Measurements from ENCODE around the gene PRMT7. TPM values are rescaled to one million over a fixed set of nuclear protein-coding genes. Genes with fewer than 3 reads are reported as not detected.

Gene PRMT7
- total RNA-seq, 1 experiment from 2014 or later = 46.4 TPM

DNA sequence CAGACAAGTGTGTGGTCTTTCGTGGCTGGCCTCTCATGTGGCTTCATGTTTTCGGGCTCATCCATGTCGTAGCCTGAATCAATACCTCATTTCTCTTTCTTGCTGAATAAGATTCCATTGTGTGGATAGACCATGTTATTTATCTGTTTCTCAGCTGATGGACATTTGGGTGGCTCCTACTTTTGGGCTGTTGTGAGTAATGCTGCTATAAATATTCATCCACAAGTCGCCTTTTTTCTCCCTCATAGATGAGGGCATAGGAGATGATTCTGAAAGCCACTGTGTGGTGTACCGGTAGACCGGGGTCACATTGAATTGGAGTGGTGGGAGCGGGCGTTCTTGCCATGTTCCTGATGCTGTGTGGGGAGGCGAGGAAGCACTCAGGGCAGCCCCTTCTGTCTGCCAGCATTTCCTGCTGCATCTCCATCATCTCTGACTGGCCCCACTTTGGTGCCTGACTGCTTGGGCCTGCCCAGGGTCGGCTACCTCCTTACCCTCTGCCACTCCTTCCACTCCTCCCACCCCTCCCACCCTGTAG lies 40.1 kb downstream of the PRMT7 start:
- no peak overlapping the region for H2AFZ ChIP-seq (ENCODE audit: low read length)
- H3K4me1 ChIP-seq (ENCODE audit: insufficient read depth, low read length) = no peaks in the 10 kb centered on the region
- no peak for ATAC-seq
- H3K27ac ChIP-seq (ENCODE audit: low read length) = no peak overlapping the region
- H3K4me3 ChIP-seq (ENCODE audit: low read length) = no peak overlapping the region
- BruUV-seq (replicated peaks) = no TSS peak
- no peak for DNase-seq
- no peaks in the 10 kb centered on the region for H3K27me3 ChIP-seq (ENCODE audit: low read length)
- H3F3A ChIP-seq (ENCODE audit: low read length, unreplicated experiment) = no peaks in the 10 kb centered on the region
- CTCF ChIA-PET = no interaction called here
- no peaks in the 10 kb centered on the region for H4K20me1 ChIP-seq (ENCODE audit: low read length)
- intact Hi-C loops (cut with micrococcal nuclease) = no loop called here
- H3K9me2 ChIP-seq (replicated peaks; ENCODE audit: low read length) = no peaks in the 10 kb centered on the region
- no peak overlapping the region for H3K9ac ChIP-seq (ENCODE audit: low read length)
- H3K4me2 ChIP-seq (ENCODE audit: low read length) = no peak overlapping the region
- no peaks in the 10 kb centered on the region for H3K79me2 ChIP-seq (ENCODE audit: low read length)
- TF ChIP-seq, protein P1, sequence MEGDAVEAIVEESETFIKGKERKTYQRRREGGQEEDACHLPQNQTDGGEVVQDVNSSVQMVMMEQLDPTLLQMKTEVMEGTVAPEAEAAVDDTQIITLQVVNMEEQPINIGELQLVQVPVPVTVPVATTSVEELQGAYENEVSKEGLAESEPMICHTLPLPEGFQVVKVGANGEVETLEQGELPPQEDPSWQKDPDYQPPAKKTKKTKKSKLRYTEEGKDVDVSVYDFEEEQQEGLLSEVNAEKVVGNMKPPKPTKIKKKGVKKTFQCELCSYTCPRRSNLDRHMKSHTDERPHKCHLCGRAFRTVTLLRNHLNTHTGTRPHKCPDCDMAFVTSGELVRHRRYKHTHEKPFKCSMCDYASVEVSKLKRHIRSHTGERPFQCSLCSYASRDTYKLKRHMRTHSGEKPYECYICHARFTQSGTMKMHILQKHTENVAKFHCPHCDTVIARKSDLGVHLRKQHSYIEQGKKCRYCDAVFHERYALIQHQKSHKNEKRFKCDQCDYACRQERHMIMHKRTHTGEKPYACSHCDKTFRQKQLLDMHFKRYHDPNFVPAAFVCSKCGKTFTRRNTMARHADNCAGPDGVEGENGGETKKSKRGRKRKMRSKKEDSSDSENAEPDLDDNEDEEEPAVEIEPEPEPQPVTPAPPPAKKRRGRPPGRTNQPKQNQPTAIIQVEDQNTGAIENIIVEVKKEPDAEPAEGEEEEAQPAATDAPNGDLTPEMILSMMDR (conservative IDR thresholded peaks at IDR 0.05; ENCODE audit: low read depth, low read length) = no peak
- TF ChIP-seq EZH2phosphoT487 (IDR thresholded peaks at IDR 0.05; ENCODE audit: borderline replicate concordance, low read length) (no peak), EZH2 (IDR thresholded peaks at IDR 0.05; ENCODE audit: low read length, unreplicated experiment) (no peak)
- H3K36me3 ChIP-seq (ENCODE audit: low read depth, low read length) = no peaks in the 10 kb centered on the region
- POLR2A ChIA-PET (ENCODE audit: unreplicated experiment) = no interaction called here
- no peaks in the 10 kb centered on the region for H3K9me3 ChIP-seq (ENCODE audit: low read length)

DNA sequence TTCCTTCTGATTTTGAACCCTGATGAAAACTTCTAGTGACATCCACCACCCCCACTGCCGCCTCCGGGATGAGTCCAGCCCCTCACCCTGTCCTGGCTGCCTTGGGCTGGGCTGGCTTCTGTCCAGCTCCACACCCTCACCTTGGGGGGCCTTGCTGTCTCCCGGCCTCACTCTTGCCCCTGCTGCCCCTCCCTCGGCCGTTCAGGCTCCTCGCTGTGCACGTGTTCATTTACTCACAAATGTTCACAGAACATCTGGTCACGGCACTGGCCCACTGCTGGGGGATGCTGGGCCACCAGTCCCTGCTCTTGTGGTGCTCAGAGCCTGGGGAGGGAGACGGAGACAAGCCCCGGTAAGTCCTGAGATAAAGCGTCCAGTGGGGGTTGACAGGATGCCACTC lies 40.6 kb downstream of the PRMT7 start:
- no TSS peak for BruUV-seq (replicated peaks)
- Histone ChIP-seq H3K9me2 (replicated peaks; ENCODE audit: low read length) (no peaks in the 10 kb centered on the region), H3K4me1 (ENCODE audit: insufficient read depth, low read length) (no peaks in the 10 kb centered on the region), H4K20me1 (ENCODE audit: low read length) (no peaks in the 10 kb centered on the region), H3K27me3 (ENCODE audit: low read length) (no peaks in the 10 kb centered on the region), H3K9ac (ENCODE audit: low read length) (no peak overlapping the region), H3K27ac (ENCODE audit: low read length) (no peak overlapping the region), H3K4me3 (ENCODE audit: low read length) (no peak overlapping the region), H3K79me2 (ENCODE audit: low read length) (no peaks in the 10 kb centered on the region), H3F3A (ENCODE audit: low read length, unreplicated experiment) (no peaks in the 10 kb centered on the region), H2AFZ (ENCODE audit: low read length) (no peak overlapping the region), H3K36me3 (ENCODE audit: low read depth, low read length) (no peaks in the 10 kb centered on the region), H3K4me2 (ENCODE audit: low read length) (no peak overlapping the region), H3K9me3 (ENCODE audit: low read length) (no peaks in the 10 kb centered on the region)
- POLR2A ChIA-PET (ENCODE audit: unreplicated experiment) = no interaction called here
- DNase-seq (no peak), ATAC-seq (no peak)
- CTCF ChIA-PET = no interaction called here
- TF ChIP-seq EZH2phosphoT487 (IDR thresholded peaks at IDR 0.05; ENCODE audit: borderline replicate concordance, low read length) = no peak
- TF ChIP-seq, protein P1 (conservative IDR thresholded peaks at IDR 0.05; ENCODE audit: low read depth, low read length) = no peak
- no peak for TF ChIP-seq EZH2 (IDR thresholded peaks at IDR 0.05; ENCODE audit: low read length, unreplicated experiment)
- intact Hi-C loops (cut with micrococcal nuclease) = no loop called here

DNA sequence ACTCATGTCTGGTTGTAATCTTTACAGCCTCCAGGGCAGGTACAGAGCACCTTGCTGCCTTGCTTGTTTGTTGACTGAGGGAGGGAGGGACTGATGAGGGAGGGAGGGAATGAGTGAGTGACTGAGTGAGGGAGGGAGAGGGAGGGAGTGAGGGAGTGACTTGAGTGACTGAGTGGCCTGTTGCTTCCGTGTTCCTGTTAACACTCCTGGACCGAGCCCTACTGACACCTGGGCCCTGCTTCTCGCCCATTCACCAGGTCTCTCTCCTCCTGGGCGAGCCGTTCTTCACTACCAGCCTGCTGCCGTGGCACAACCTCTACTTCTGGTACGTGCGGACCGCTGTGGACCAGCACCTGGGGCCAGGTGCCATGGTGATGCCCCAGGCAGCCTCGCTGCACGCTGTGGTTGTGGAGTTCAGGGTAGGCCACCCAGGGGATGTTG lies 41.2 kb downstream of the PRMT7 start:
- peak; percentile 55 for ATAC-seq
- BruUV-seq (replicated peaks) = no TSS peak
- Histone ChIP-seq H3K9ac (ENCODE audit: low read length) (no peak overlapping the region), H3K36me3 (ENCODE audit: low read depth, low read length) (no peaks in the 10 kb centered on the region), H3K4me2 (ENCODE audit: low read length) (no peak overlapping the region), H3K79me2 (ENCODE audit: low read length) (no peaks in the 10 kb centered on the region), H3K4me1 (ENCODE audit: insufficient read depth, low read length) (no peaks in the 10 kb centered on the region), H3K9me3 (ENCODE audit: low read length) (no peaks in the 10 kb centered on the region), H3K27me3 (ENCODE audit: low read length) (no peaks in the 10 kb centered on the region), H3K4me3 (ENCODE audit: low read length) (no peak overlapping the region), H3K9me2 (replicated peaks; ENCODE audit: low read length) (no peaks in the 10 kb centered on the region), H2AFZ (ENCODE audit: low read length) (no peak overlapping the region), H3F3A (ENCODE audit: low read length, unreplicated experiment) (no peaks in the 10 kb centered on the region), H3K27ac (ENCODE audit: low read length) (no peak overlapping the region), H4K20me1 (ENCODE audit: low read length) (no peaks in the 10 kb centered on the region)
- intact Hi-C loops (cut with micrococcal nuclease) = no loop called here
- TF ChIP-seq, protein P1 (conservative IDR thresholded peaks at IDR 0.05; ENCODE audit: low read depth, low read length) = no peak
- CTCF ChIA-PET = no interaction called here
- peak; percentile 16 for DNase-seq
- POLR2A ChIA-PET (ENCODE audit: unreplicated experiment) = no interaction called here
